Activated CD4-positive, CD25-positive, alpha-beta regulatory T cell treated with anti-CD3 and anti-CD28 coated beads, Interleukin-2, amount 50 U/mL, for 72 hours (primary cell): ENCODE measurements around the gene PSEN2.

Source experiments
- DNase-seq: peaks from one replicate; pipeline ENCODE4 v3.0.0; 2021

The PSEN2 gene

GRCh38 chr1:226888021-226888420 lies 17.6 kb downstream of the PSEN2 start:
- DNase-seq = no peak

- no peak for DNase-seq
Measured at GRCh38 chr1:226888816-226889215, 18.4 kb downstream of the PSEN2 start.

GRCh38 chr1:226889616-226890330 lies 19.4 kb downstream of the PSEN2 start:
- no peak for DNase-seq

- no peak for DNase-seq
Measured at GRCh38 chr1:226890331-226891108, 20.1 kb downstream of the PSEN2 start.

GRCh38 chr1:226891346-226891745 lies 20.9 kb downstream of the PSEN2 start:
- no peak for DNase-seq

- no peak for DNase-seq
Measured at GRCh38 chr1:226891846-226892523, 21.6 kb downstream of the PSEN2 start.

GRCh38 chr1:226892524-226892875 lies 22.1 kb downstream of the PSEN2 start:
- no peak for DNase-seq

- DNase-seq = no peak
Measured at GRCh38 chr1:226893936-226894335, 23.5 kb downstream of the PSEN2 start.

- no peak for DNase-seq
Measured at GRCh38 chr1:226894826-226895225, 24.4 kb downstream of the PSEN2 start.

- no peak for DNase-seq
Measured at GRCh38 chr1:226895644-226896043, 25.2 kb downstream of the PSEN2 start.

GRCh38 chr1:226898246-226898645 lies 27.8 kb downstream of the PSEN2 start:
- no peak for DNase-seq

- DNase-seq = no peak
Measured at GRCh38 chr1:226901421-226901820, 31.0 kb downstream of the PSEN2 start.

GRCh38 chr1:226902601-226903000 lies 32.2 kb downstream of the PSEN2 start:
- no peak for DNase-seq

GRCh38 chr1:226903819-226904716 lies 33.7 kb downstream of the PSEN2 start:
- no peak for DNase-seq

- DNase-seq = no peak
Measured at GRCh38 chr1:226904772-226905171, 34.4 kb downstream of the PSEN2 start.

- DNase-seq = no peak
Measured at GRCh38 chr1:226908419-226908818, 38.0 kb downstream of the PSEN2 start.

- DNase-seq = no peak
Measured at GRCh38 chr1:226908913-226909312, 38.5 kb downstream of the PSEN2 start.

GRCh38 chr1:226912587-226913176 lies 42.3 kb downstream of the PSEN2 start:
- no peak for DNase-seq

GRCh38 chr1:226915672-226915995 lies 45.2 kb downstream of the PSEN2 start:
- no peak for DNase-seq

GRCh38 chr1:226916497-226916896 lies 46.1 kb downstream of the PSEN2 start:
- no peak for DNase-seq

GRCh38 chr1:226919587-226919986 lies 49.2 kb downstream of the PSEN2 start:
- DNase-seq = no peak

- DNase-seq = no peak
Measured at GRCh38 chr1:226919995-226920394, 49.6 kb downstream of the PSEN2 start.

- no peak for DNase-seq
Measured at GRCh38 chr1:226920446-226920894, 50.1 kb downstream of the PSEN2 start.
